ENCODE data around the gene WARS2. TPM values are rescaled to one million over a fixed set of nuclear protein-coding genes. Genes with fewer than 3 reads are reported as not detected.
"Not testable (repeated sequence)": the region's sequence is repeated elsewhere in the genome, so short reads cannot be mapped to it uniquely, and the experiment has no call there.

WARS2 gene
- polyA plus RNA-seq, 1 donor = 22.1 TPM

DNA sequence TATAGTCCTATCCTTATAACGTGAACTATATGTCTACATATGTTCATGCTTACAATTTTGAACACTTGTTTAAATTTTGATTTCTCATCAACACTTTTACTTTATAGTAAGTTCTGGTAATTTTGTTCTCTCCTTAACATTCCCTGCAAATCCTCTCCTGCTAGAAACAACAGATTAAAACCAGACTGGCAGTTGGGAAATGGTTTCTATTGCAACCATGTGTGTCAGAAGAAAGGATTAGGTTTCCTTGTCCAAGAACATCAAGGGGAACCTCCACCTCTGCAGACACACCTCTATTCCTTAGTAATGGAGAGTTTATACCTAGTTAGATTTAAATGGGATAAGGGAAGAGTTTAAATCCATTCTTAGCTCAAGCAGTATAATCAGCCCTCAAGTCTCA is 3.3 kb upstream of the WARS2 start:
- Histone ChIP-seq H3K4me1 (ENCODE audit: control insufficient read depth, insufficient read depth, low read length) (peaks cover 17% of the 10 kb centered on the region), H3K9me3 (ENCODE audit: control insufficient read depth, low read depth, low read length) (no peaks in the 10 kb centered on the region), H3K36me3 (ENCODE audit: control insufficient read depth, insufficient read depth, low read length) (no peaks in the 10 kb centered on the region), H3K27ac (ENCODE audit: low read length) (no peak overlapping the region), H3K4me3 (ENCODE audit: low read length) (no peak overlapping the region), H3K27me3 (ENCODE audit: control insufficient read depth, insufficient read depth, low read length) (no peaks in the 10 kb centered on the region)
- DNase-seq = no peak
- 89% methylated on average over 1 of the region's 1 CpG for WGBS (ENCODE audit: insufficient coverage, low lambda C conversion rate)

DNA sequence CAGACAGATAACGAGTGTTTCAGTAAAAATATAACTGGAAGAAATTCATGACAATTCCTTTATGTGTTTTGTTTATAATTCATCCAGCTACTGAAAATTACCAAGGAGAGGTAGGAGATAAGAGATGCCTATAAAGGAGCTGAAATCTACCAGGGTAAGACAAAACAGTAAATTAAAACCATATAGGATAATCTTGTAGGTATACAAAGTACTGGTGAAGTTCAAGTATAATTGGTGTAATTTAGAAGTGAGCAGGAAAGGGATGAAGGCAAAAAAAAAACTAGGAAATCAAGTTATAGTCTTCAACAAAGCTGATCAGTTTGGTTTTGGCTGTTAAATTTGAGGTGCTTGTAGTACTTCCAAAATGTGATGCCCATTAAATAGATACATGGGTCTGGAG is 1.2 kb upstream of the WARS2 start:
- Histone ChIP-seq H3K9me3 (ENCODE audit: control insufficient read depth, low read depth, low read length) (no peaks in the 10 kb centered on the region), H3K36me3 (ENCODE audit: control insufficient read depth, insufficient read depth, low read length) (no peaks in the 10 kb centered on the region), H3K27me3 (ENCODE audit: control insufficient read depth, insufficient read depth, low read length) (no peaks in the 10 kb centered on the region), H3K4me3 (ENCODE audit: low read length) (no peak overlapping the region), H3K4me1 (ENCODE audit: control insufficient read depth, insufficient read depth, low read length) (peaks cover 17% of the 10 kb centered on the region), H3K27ac (ENCODE audit: low read length) (no peak overlapping the region)
- no peak for DNase-seq
- WGBS (ENCODE audit: insufficient coverage, low lambda C conversion rate) = no CpG with 5 or more reads among the region's 1 CpG

- H3K27me3 ChIP-seq (ENCODE audit: control insufficient read depth, insufficient read depth, low read length) = no peaks in the 10 kb centered on the region
- H3K4me3 ChIP-seq (ENCODE audit: low read length) = peak overlapping the region; percentile 66
- no peaks in the 10 kb centered on the region for H3K36me3 ChIP-seq (ENCODE audit: control insufficient read depth, insufficient read depth, low read length)
- peak in 1 of 2 donors; percentile 55 for DNase-seq
- WGBS (ENCODE audit: insufficient coverage, low lambda C conversion rate) = 60% methylated on average over 3 of the region's 11 CpGs
- peaks cover 17% of the 10 kb centered on the region for H3K4me1 ChIP-seq (ENCODE audit: control insufficient read depth, insufficient read depth, low read length)
- no peaks in the 10 kb centered on the region for H3K9me3 ChIP-seq (ENCODE audit: control insufficient read depth, low read depth, low read length)
- peak overlapping the region; percentile 98 for H3K27ac ChIP-seq (ENCODE audit: low read length)
These were observed 569 bp upstream of the WARS2 start for GRCh38 chr1:119141020-119141424.

GRCh38 chr1:119139857-119140176 is 636 bp downstream of the WARS2 start:
- no CpG with 5 or more reads among the region's 10 CpGs for WGBS (ENCODE audit: insufficient coverage, low lambda C conversion rate)
- peak overlapping the region; percentile 66 for H3K4me3 ChIP-seq (ENCODE audit: low read length)
- DNase-seq = no peak
- no peaks in the 10 kb centered on the region for H3K36me3 ChIP-seq (ENCODE audit: control insufficient read depth, insufficient read depth, low read length)
- peaks cover 17% of the 10 kb centered on the region for H3K4me1 ChIP-seq (ENCODE audit: control insufficient read depth, insufficient read depth, low read length)
- no peaks in the 10 kb centered on the region for H3K27me3 ChIP-seq (ENCODE audit: control insufficient read depth, insufficient read depth, low read length)
- H3K9me3 ChIP-seq (ENCODE audit: control insufficient read depth, low read depth, low read length) = no peaks in the 10 kb centered on the region
- H3K27ac ChIP-seq (ENCODE audit: low read length) = peak overlapping the region; percentile 98

DNA sequence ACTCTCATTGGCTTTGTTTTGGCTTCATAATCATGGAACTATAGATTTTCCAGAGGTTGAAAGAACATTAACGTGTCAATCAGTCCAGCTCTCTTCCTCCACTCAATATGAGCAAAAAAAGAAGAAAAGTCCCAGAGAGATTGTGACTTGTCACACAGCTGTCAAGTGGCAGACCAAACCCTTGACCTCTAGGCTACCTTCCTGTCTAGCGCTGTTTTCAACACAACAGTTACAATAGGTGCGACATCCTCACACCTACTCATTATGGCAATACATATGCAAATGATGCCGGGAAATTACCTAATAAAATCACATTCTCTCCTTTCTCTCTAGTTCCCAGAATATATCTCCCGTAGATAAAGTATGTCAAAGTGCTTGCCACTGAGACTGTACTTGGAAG is 1.1 kb downstream of the WARS2 start:
- 0% methylated on average over 1 of the region's 5 CpGs for WGBS (ENCODE audit: insufficient coverage, low lambda C conversion rate)
- no peaks in the 10 kb centered on the region for H3K27me3 ChIP-seq (ENCODE audit: control insufficient read depth, insufficient read depth, low read length)
- no peaks in the 10 kb centered on the region for H3K36me3 ChIP-seq (ENCODE audit: control insufficient read depth, insufficient read depth, low read length)
- peaks cover 17% of the 10 kb centered on the region for H3K4me1 ChIP-seq (ENCODE audit: control insufficient read depth, insufficient read depth, low read length)
- no peaks in the 10 kb centered on the region for H3K9me3 ChIP-seq (ENCODE audit: control insufficient read depth, low read depth, low read length)
- peak overlapping the region; percentile 66 for H3K4me3 ChIP-seq (ENCODE audit: low read length)
- H3K27ac ChIP-seq (ENCODE audit: low read length) = peak overlapping the region; percentile 98
- DNase-seq = peak in 1 of 2 donors; percentile 7

DNA sequence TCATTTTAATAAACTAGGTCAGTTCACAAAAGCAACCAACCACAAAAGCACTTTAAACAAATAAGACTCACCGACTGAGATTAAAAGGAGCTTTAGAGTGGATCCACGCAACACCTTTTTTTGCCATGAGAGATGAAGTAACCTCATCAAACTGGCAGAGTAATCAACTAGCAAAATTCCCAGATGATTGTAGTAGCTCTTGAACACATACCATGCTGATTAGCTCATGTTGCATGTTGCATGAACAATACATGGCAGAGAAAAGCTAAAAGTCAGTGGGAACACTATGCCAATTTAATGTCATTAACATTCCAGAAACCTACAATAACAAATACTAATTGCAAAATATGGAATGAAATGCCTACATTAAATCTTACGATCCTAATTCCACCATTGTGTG is 4.1 kb downstream of the WARS2 start:
- no CpG with 5 or more reads among the region's 3 CpGs for WGBS (ENCODE audit: insufficient coverage, low lambda C conversion rate)
- H3K4me1 ChIP-seq (ENCODE audit: control insufficient read depth, insufficient read depth, low read length) = peaks cover 10% of the 10 kb centered on the region
- no peaks in the 10 kb centered on the region for H3K9me3 ChIP-seq (ENCODE audit: control insufficient read depth, low read depth, low read length)
- no peaks in the 10 kb centered on the region for H3K36me3 ChIP-seq (ENCODE audit: control insufficient read depth, insufficient read depth, low read length)
- H3K27ac ChIP-seq (ENCODE audit: low read length) = no peak overlapping the region
- DNase-seq = no peak
- H3K4me3 ChIP-seq (ENCODE audit: low read length) = no peak overlapping the region
- H3K27me3 ChIP-seq (ENCODE audit: control insufficient read depth, insufficient read depth, low read length) = no peaks in the 10 kb centered on the region

DNA sequence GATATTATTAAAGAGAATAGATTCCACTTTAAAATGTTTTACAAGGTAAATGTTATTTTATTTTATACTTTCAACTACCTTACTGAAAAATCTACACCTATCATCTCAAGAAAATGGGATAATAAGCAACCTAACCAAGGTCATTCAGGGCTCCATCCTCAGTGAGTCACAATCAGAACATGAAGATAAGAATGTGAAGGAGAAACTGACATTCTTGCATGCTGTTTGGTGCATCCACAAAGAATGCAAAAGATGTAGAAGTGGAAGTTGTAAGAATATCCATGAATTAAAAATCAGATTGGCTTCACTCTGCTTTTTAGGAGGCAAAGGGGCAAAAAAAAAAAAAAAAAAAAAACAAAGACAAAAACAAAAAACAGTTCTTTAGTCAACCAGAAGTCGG is 6.5 kb downstream of the WARS2 start:
- Histone ChIP-seq H3K4me3 (ENCODE audit: low read length) (no peak overlapping the region), H3K27me3 (ENCODE audit: control insufficient read depth, insufficient read depth, low read length) (no peaks in the 10 kb centered on the region), H3K27ac (ENCODE audit: low read length) (no peak overlapping the region), H3K9me3 (ENCODE audit: control insufficient read depth, low read depth, low read length) (no peaks in the 10 kb centered on the region), H3K36me3 (ENCODE audit: control insufficient read depth, insufficient read depth, low read length) (no peaks in the 10 kb centered on the region), H3K4me1 (ENCODE audit: control insufficient read depth, insufficient read depth, low read length) (no peaks in the 10 kb centered on the region)
- no peak for DNase-seq
- no CpG with 5 or more reads among the region's 1 CpG for WGBS (ENCODE audit: insufficient coverage, low lambda C conversion rate)

DNA sequence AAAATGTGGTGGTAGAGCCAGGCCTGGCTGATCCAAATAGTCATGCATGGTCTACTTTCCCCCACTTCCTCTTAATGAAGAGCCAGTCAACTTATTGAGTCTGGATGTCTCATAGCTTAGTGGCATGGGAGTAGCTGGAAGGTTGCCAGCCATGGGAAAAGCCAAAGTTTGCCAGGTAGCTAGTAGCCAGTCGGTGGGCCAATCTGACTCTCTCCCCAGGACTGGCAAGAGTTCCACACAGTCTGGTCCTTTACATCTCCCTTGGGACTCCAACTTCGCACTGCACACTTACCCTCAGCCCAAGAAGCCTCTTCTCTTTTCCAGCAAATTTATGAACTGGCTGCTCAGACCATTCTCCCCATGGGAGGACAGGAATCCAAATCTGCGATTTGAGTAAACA is 8.3 kb downstream of the WARS2 start:
- Histone ChIP-seq H3K4me3 (ENCODE audit: low read length) (no peak overlapping the region), H3K27ac (ENCODE audit: low read length) (no peak overlapping the region), H3K9me3 (ENCODE audit: control insufficient read depth, low read depth, low read length) (no peaks in the 10 kb centered on the region), H3K27me3 (ENCODE audit: control insufficient read depth, insufficient read depth, low read length) (no peaks in the 10 kb centered on the region), H3K36me3 (ENCODE audit: control insufficient read depth, insufficient read depth, low read length) (no peaks in the 10 kb centered on the region), H3K4me1 (ENCODE audit: control insufficient read depth, insufficient read depth, low read length) (no peaks in the 10 kb centered on the region)
- no CpG with 5 or more reads among the region's 3 CpGs for WGBS (ENCODE audit: insufficient coverage, low lambda C conversion rate)
- DNase-seq = no peak

DNA sequence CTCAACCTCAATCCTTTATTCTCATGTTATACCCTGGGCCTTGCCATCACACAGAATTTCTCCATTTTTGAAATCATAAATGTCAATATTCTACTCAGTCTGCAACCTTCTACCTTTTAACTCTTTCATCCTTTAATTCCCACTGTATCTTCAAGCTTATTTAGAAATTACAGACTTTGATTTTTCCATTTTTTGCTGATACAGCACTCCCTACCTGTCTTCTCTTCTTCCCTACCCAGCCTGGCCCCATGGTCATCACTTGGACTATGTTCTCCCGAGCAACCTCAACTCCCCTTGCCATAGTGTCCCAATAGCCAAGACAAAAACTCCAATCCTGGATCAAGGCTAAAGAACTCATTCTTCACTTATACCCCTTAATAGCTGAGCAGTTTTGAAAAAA is 14.6 kb downstream of the WARS2 start:
- Histone ChIP-seq H3K27me3 (ENCODE audit: control insufficient read depth, insufficient read depth, low read length) (no peaks in the 10 kb centered on the region), H3K36me3 (ENCODE audit: control insufficient read depth, insufficient read depth, low read length) (no peaks in the 10 kb centered on the region), H3K27ac (ENCODE audit: low read length) (no peak overlapping the region), H3K9me3 (ENCODE audit: control insufficient read depth, low read depth, low read length) (no peaks in the 10 kb centered on the region), H3K4me1 (ENCODE audit: control insufficient read depth, insufficient read depth, low read length) (no peaks in the 10 kb centered on the region), H3K4me3 (ENCODE audit: low read length) (no peak overlapping the region)
- DNase-seq = no peak
- no CpG with 5 or more reads among the region's 1 CpG for WGBS (ENCODE audit: insufficient coverage, low lambda C conversion rate)

- H3K4me1 ChIP-seq (ENCODE audit: control insufficient read depth, insufficient read depth, low read length) = no peaks in the 10 kb centered on the region
- H3K9me3 ChIP-seq (ENCODE audit: control insufficient read depth, low read depth, low read length) = no peaks in the 10 kb centered on the region
- DNase-seq = no peak
- no peaks in the 10 kb centered on the region for H3K36me3 ChIP-seq (ENCODE audit: control insufficient read depth, insufficient read depth, low read length)
- no peak overlapping the region for H3K4me3 ChIP-seq (ENCODE audit: low read length)
- H3K27me3 ChIP-seq (ENCODE audit: control insufficient read depth, insufficient read depth, low read length) = no peaks in the 10 kb centered on the region
- H3K27ac ChIP-seq (ENCODE audit: low read length) = no peak overlapping the region
- no CpG with 5 or more reads among the region's 3 CpGs for WGBS (ENCODE audit: insufficient coverage, low lambda C conversion rate)
These were observed 15.7 kb downstream of the WARS2 start for GRCh38 chr1:119124764-119125163.

- DNase-seq; H3K27ac ChIP-seq (ENCODE audit: low read length); H3K4me3 ChIP-seq (ENCODE audit: low read length); H3K27me3 ChIP-seq (ENCODE audit: control insufficient read depth, insufficient read depth, low read length); H3K4me1 ChIP-seq (ENCODE audit: control insufficient read depth, insufficient read depth, low read length); H3K36me3 ChIP-seq (ENCODE audit: control insufficient read depth, insufficient read depth, low read length); H3K9me3 ChIP-seq (ENCODE audit: control insufficient read depth, low read depth, low read length): not testable (repeated sequence)
- WGBS (ENCODE audit: insufficient coverage, low lambda C conversion rate) = no CpG with 5 or more reads among the region's 1 CpG
These were observed 18.6 kb downstream of the WARS2 start for GRCh38 chr1:119121872-119122271.
